ENCODE data around the gene KRTAP22-1. TPM values are rescaled to one million over a fixed set of nuclear protein-coding genes. Genes with fewer than 3 reads are reported as not detected.

Gene KRTAP22-1
- total and polyA plus RNA-seq, 2 of the 13 experiments (the other 11 are each of a cell fraction or from before 2014, with no cell fraction given) = not detected

DNA sequence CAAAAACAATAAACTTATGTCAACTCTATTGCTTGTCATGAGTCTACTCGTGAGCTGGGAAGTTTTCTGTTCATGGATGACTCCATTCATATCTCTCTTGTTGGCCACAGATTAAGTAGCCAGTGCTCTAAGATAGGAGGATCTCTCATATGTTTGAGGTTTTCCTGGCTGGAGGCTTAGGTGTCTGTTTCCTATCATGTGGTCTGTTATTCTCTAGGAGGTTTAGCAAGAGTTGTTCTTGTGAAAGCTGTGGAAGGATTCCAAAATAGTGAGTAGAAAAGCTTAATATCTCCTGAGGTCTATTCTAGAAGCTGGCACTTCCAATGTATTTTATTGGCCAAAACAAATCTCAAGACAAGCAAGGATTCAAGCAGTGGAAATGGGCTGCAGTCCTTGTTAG is 28.3 kb downstream of the KRTAP22-1 start:
- Histone ChIP-seq H3K27me3 (ENCODE audit: control insufficient read depth in 1 of 2, insufficient read depth in 2 of 2, low read length in 2 of 2) (no peaks in the 10 kb centered on the region), H3K9ac (ENCODE audit: insufficient read depth, low read depth, low read length) (no peak overlapping the region), H3K4me3 (replicated peaks in 1 of 3; ENCODE audit: insufficient read depth in 1 of 3, low read depth in 2 of 3, low read length in 3 of 3) (no peak overlapping the region), H3K36me3 (replicated peaks in 1 of 2; ENCODE audit: control insufficient read depth in 1 of 2, insufficient read depth in 2 of 2, low read length in 2 of 2) (no peaks in the 10 kb centered on the region), H4K20me1 (ENCODE audit: insufficient read depth, low read length) (no peaks in the 10 kb centered on the region), H3K4me1 (ENCODE audit: insufficient read depth, low read length) (no peaks in the 10 kb centered on the region), H3K79me2 (ENCODE audit: insufficient read depth, low read length) (no peaks in the 10 kb centered on the region), H3K27ac (ENCODE audit: extremely low read length, insufficient read depth, low read length) (no peak overlapping the region), H3K4me2 (ENCODE audit: low read depth, low read length) (no peak overlapping the region), H2AFZ (ENCODE audit: low read length) (no peak overlapping the region), H3K9me3 (ENCODE audit: low read length) (peaks cover 87% of the 10 kb centered on the region)
- intact Hi-C loops (cut with micrococcal nuclease; ENCODE audit: unreplicated experiment) (no loop called here), in situ Hi-C loops (cut with HindIII; ENCODE audit: extremely low pct_ligation_motif_present, low pct_unique_long_range_greater_than_20kb) (no loop called here)
- ChIA-PET POLR2A (no interaction called here), CTCF (ENCODE audit: low intra/inter-chr PET ratio, low total read pairs) (no interaction called here)
- ATAC-seq (no peak), DNase-seq (ENCODE audit: low spot score) (no peak), FAIRE-seq (no peak)
- 0% methylated on average over 1 of the region's 1 CpG for WGBS (ENCODE audit: low lambda C conversion rate)
- TF ChIP-seq, protein P1, sequence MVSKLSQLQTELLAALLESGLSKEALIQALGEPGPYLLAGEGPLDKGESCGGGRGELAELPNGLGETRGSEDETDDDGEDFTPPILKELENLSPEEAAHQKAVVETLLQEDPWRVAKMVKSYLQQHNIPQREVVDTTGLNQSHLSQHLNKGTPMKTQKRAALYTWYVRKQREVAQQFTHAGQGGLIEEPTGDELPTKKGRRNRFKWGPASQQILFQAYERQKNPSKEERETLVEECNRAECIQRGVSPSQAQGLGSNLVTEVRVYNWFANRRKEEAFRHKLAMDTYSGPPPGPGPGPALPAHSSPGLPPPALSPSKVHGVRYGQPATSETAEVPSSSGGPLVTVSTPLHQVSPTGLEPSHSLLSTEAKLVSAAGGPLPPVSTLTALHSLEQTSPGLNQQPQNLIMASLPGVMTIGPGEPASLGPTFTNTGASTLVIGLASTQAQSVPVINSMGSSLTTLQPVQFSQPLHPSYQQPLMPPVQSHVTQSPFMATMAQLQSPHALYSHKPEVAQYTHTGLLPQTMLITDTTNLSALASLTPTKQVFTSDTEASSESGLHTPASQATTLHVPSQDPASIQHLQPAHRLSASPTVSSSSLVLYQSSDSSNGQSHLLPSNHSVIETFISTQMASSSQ (IDR thresholded peaks at IDR 0.05; ENCODE audit: low read depth) = no peak
- TF ChIP-seq, protein P1 (CRISPR knock-in tag; IDR thresholded peaks at IDR 0.05; ENCODE audit: borderline replicate concordance) = no peak
- TF ChIP-seq, protein P2, sequence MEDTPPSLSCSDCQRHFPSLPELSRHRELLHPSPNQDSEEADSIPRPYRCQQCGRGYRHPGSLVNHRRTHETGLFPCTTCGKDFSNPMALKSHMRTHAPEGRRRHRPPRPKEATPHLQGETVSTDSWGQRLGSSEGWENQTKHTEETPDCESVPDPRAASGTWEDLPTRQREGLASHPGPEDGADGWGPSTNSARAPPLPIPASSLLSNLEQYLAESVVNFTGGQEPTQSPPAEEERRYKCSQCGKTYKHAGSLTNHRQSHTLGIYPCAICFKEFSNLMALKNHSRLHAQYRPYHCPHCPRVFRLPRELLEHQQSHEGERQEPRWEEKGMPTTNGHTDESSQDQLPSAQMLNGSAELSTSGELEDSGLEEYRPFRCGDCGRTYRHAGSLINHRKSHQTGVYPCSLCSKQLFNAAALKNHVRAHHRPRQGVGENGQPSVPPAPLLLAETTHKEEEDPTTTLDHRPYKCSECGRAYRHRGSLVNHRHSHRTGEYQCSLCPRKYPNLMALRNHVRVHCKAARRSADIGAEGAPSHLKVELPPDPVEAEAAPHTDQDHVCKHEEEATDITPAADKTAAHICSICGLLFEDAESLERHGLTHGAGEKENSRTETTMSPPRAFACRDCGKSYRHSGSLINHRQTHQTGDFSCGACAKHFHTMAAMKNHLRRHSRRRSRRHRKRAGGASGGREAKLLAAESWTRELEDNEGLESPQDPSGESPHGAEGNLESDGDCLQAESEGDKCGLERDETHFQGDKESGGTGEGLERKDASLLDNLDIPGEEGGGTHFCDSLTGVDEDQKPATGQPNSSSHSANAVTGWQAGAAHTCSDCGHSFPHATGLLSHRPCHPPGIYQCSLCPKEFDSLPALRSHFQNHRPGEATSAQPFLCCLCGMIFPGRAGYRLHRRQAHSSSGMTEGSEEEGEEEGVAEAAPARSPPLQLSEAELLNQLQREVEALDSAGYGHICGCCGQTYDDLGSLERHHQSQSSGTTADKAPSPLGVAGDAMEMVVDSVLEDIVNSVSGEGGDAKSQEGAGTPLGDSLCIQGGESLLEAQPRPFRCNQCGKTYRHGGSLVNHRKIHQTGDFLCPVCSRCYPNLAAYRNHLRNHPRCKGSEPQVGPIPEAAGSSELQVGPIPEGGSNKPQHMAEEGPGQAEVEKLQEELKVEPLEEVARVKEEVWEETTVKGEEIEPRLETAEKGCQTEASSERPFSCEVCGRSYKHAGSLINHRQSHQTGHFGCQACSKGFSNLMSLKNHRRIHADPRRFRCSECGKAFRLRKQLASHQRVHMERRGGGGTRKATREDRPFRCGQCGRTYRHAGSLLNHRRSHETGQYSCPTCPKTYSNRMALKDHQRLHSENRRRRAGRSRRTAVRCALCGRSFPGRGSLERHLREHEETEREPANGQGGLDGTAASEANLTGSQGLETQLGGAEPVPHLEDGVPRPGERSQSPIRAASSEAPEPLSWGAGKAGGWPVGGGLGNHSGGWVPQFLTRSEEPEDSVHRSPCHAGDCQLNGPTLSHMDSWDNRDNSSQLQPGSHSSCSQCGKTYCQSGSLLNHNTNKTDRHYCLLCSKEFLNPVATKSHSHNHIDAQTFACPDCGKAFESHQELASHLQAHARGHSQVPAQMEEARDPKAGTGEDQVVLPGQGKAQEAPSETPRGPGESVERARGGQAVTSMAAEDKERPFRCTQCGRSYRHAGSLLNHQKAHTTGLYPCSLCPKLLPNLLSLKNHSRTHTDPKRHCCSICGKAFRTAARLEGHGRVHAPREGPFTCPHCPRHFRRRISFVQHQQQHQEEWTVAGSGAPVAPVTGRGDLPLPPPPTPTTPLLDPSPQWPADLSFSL (CRISPR knock-in tag; IDR thresholded peaks at IDR 0.05) = no peak
- no peak for TF ChIP-seq SMYD3 (CRISPR knock-in tag; IDR thresholded peaks at IDR 0.05)
- no TSS peak for BruUV-seq (replicated peaks)
